Frontal cortex (tissue), 4 donors: Measurements from ENCODE around the gene RPS27A. TPM values are rescaled to one million over a fixed set of nuclear protein-coding genes. Genes with fewer than 3 reads are reported as not detected.

Experiments used
- DNase-seq, 2 donors: peaks; one replicate each; pipeline ENCODE4 v3.0.0; 2012; ENCODE audit warnings: low spot score in 2 of 2
- FAIRE-seq: peaks from 2 replicates; lab custom pipeline; 2012; peaks lifted over from hg19 to GRCh38; lab: Jason Lieb, UNC
- total RNA-seq: library from RNA; depleted of rRNA; stranded (reverse); fragments of >200 nt; gene quantifications from one replicate; pipeline ENCODE4 v1.2.3, GENCODE V29; 2014
- donor health status: control.
- donor health status: control.
- donor health status: control.

RPS27A gene
- total RNA-seq, 1 donor from 2014 or later = 726 TPM

GRCh38 chr2:55283083-55283482 lies 50.6 kb downstream of the RPS27A start:
- DNase-seq (no peak), FAIRE-seq (no peak)

Other genes starting within 250 kb of the RPS27A start
- gene RTN4, start 182.2 kb upstream of the RPS27A start, total RNA-seq = 726 TPM
- gene CLHC1, start 395 bp upstream of the RPS27A start, total RNA-seq = 48.1 TPM
- 29.8 TPM for gene MTIF2, start 36.5 kb downstream of the RPS27A start, total RNA-seq
- 273 TPM for gene CCDC88A, start 187.2 kb downstream of the RPS27A start, total RNA-seq